K562 (cell line): ENCODE results near the gene MDC1. TPM values are rescaled to one million over a fixed set of nuclear protein-coding genes. Genes with fewer than 3 reads are reported as not detected.

Experiments used
- ARHGAP35 ChIP-seq: fragments of 450-650 bp; IDR thresholded peaks from 2 replicates; pipeline ENCODE4 v1.6.1; 2018; ENCODE audit not compliant: partially characterized antibody
- ARID1B ChIP-seq: fragments of 450-650 bp; IDR thresholded peaks from 2 replicates; pipeline ENCODE4 v1.6.1; 2016; ENCODE audit warnings: antibody characterized with exemption, mild to moderate bottlenecking, inconsistent platforms
- ATF7 ChIP-seq: fragments of 450-650 bp; IDR thresholded peaks from 2 replicates; pipeline ENCODE4 v1.7.1; 2014; ENCODE audit warnings: mild to moderate bottlenecking, moderate library complexity
- CEBPB ChIP-seq: fragments of 450-650 bp; IDR thresholded peaks from 2 replicates; pipeline ENCODE4 v1.6.1; 2016; ENCODE audit warnings: missing genetic modification characterization, missing compliant biosample characterization
- CREB1 ChIP-seq, 2 experiments: sonication (generic) in 1 of 2; formaldehyde crosslinking in 1 of 2; IDR thresholded peaks; 2 replicates each; pipeline versions ENCODE4 v1.6.1 to v1.8.0; 2012 to 2022; ENCODE audit warnings: inconsistent platforms in 1 of 2, mild to moderate bottlenecking in 1 of 2, missing genetic modification reagents in 1 of 2, moderate library complexity in 1 of 2
- HMGN3 ChIP-seq: IDR thresholded peaks from 2 replicates; pipeline ENCODE4 v1.6.1; 2011; ENCODE audit warnings: borderline replicate concordance, low read depth, mild to moderate bottlenecking, mixed read lengths, low read length; ENCODE audit not compliant: insufficient read length; ENCODE audit errors: extremely low read depth
- HNRNPL ChIP-seq: fragments of 200-400 bp; formaldehyde crosslinking; IDR thresholded peaks from 2 replicates; pipeline ENCODE4 v1.6.1; 2017; ENCODE audit warnings: low read depth, mild to moderate bottlenecking, low read length
- ILF3 ChIP-seq: fragments of 450-650 bp; IDR thresholded peaks from 2 replicates; pipeline ENCODE4 v1.6.1; 2018; ENCODE audit warnings: antibody characterized with exemption, mild to moderate bottlenecking, moderate library complexity, borderline replicate concordance
- PRPF4 ChIP-seq: fragments of 200-400 bp; formaldehyde crosslinking; IDR thresholded peaks from one replicate; pipeline ENCODE4 v1.6.1; 2017; ENCODE audit warnings: low read length, low read depth, mild to moderate bottlenecking; ENCODE audit not compliant: insufficient read depth, poor library complexity, severe bottlenecking
- RAD21 ChIP-seq, 2 experiments: fragments of 250-450 bp in 1 of 2; fragments of 450-650 bp in 1 of 2; sonication (Bioruptor Pico) in 1 of 2; formaldehyde crosslinking in 1 of 2; IDR thresholded peaks in 1 of 2; conservative IDR thresholded peaks in 1 of 2; 2 replicates each; pipeline versions ENCODE4 v1.4.0 to v1.8.0; 2020 to 2022; ENCODE audit warnings: mild to moderate bottlenecking in 2 of 2, moderate library complexity in 1 of 2
- ZKSCAN1 ChIP-seq: fragments of 150-350 bp; IDR thresholded peaks from 2 replicates; pipeline ENCODE4 v1.6.1; 2016; ENCODE audit warnings: low read depth, low read length
- polyA plus RNA-seq, 8 experiments: library from polyadenylated mRNA; depleted of rRNA in 4 of 8; stranded (reverse) in 5 of 8; unstranded in 3 of 8; fragments of >200 nt; fragmentation: Nextera tagmentation in 2 of 8; fragmentation: Illumina TruSeq in 1 of 8; extraction: Ambion mirVana in 2 of 8; extraction: Trizol in 1 of 8; gene quantifications; 2 replicates each; pipeline versions ENCODE4 v1.2.1 to v1.2.3, GENCODE V29; 2011 to 2014; ENCODE audit warnings: inconsistent platforms in 1 of 8, missing spikeins in 1 of 8
- total RNA-seq, 7 experiments: library from RNA; depleted of rRNA in 6 of 7; stranded (reverse); fragments of >200 nt in 6 of 7; fragmentation: Illumina TruSeq in 2 of 7; extraction: Trizol in 2 of 7; gene quantifications; 2 replicates each; pipeline versions ENCODE4 v1.2.1 to v1.2.3, GENCODE V29; 2011 to 2021; ENCODE audit warnings: low replicate concordance in 1 of 7
- TF ChIP-seq, protein P1 (sequence below): sonication (generic); formaldehyde crosslinking; IDR thresholded peaks from 2 replicates; pipeline ENCODE4 v1.8.1; 2023; ENCODE audit warnings: mild to moderate bottlenecking, missing genetic modification reagents
- TF ChIP-seq, protein P2 (sequence below): fragments of 250-450 bp; sonication (Bioruptor Pico); IDR thresholded peaks from 2 replicates; pipeline ENCODE4 v1.5.0; 2021
- TF ChIP-seq, protein P3 (sequence below): fragments of 250-450 bp; sonication (Bioruptor Pico); IDR thresholded peaks from 2 replicates; pipeline ENCODE4 v1.8.0; 2021; ENCODE audit warnings: borderline replicate concordance, mild to moderate bottlenecking, moderate library complexity; ENCODE audit not compliant: poor library complexity, severe bottlenecking
- TF ChIP-seq, protein P4 (sequence below), 3 experiments: IDR thresholded peaks in 2 of 3; conservative IDR thresholded peaks in 1 of 3; 2 replicates each; pipeline ENCODE4 v1.5.1; 2011 to 2012; ENCODE audit warnings: low read length in 3 of 3, mild to moderate bottlenecking in 3 of 3, control low read depth in 2 of 3, improper control_type of control experiment in 1 of 3, inconsistent platforms in 1 of 3, low read depth in 1 of 3, mixed read lengths in 1 of 3, moderate library complexity in 1 of 3; ENCODE audit not compliant: insufficient read depth in 2 of 3
- TF ChIP-seq, protein P5 (sequence below): fragments of 450-650 bp; formaldehyde crosslinking; conservative IDR thresholded peaks from 2 replicates; pipeline ENCODE4 v1.4.0; 2022; ENCODE audit warnings: mild to moderate bottlenecking, missing genetic modification characterization
- TF ChIP-seq, protein P6 (sequence below): fragments of 250-450 bp; sonication (Bioruptor Pico); IDR thresholded peaks from 2 replicates; pipeline ENCODE4 v1.9.0; 2021; ENCODE audit warnings: mild to moderate bottlenecking

MDC1 gene
- total and polyA plus RNA-seq, 9 of the 15 experiments (the other 6 are each of a cell fraction or from before 2014, with no cell fraction given), result 8.2 to 114 (median 20.0) TPM

DNA sequence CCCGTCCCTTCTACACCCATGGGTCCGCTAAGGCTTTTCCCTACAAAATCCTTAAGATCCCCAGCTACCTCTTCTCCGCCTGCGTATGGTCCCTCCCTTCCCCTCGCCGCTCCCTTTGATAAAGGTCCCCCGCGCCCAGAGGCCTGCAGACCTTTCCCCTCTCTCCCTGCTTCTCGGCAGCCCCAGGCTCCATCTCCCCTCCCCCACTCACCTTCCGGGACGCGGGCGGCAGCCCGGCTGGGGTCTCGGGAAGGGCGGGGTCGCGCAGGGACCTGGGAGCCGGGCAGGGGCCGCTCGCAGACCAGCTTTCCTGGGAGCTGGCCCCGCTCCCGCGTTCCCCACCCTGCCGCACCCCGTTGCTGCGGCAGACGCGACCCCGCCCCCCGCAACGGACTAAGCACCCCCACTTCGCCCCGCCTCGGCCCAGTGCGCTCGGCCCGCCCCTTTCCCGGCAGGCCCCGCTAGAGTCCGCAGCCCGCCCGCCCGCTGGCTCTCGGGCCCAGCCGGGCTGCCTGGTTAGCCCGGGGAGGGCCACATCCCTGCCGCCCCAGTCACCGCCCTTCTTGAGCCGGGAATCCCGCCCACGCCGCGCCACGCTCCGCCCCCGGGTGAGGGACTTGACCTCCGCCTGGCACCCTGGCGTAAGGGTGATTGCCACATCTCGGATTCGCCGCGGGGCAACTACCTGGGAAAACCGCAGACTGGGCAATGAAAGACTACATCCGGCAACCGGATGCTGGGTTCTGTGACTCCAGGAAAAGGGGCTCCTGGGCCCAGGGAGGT, 25.4 kb upstream of the MDC1 start, which contains the start of gene FLOT1 (continued):
- TF ChIP-seq, protein P1, sequence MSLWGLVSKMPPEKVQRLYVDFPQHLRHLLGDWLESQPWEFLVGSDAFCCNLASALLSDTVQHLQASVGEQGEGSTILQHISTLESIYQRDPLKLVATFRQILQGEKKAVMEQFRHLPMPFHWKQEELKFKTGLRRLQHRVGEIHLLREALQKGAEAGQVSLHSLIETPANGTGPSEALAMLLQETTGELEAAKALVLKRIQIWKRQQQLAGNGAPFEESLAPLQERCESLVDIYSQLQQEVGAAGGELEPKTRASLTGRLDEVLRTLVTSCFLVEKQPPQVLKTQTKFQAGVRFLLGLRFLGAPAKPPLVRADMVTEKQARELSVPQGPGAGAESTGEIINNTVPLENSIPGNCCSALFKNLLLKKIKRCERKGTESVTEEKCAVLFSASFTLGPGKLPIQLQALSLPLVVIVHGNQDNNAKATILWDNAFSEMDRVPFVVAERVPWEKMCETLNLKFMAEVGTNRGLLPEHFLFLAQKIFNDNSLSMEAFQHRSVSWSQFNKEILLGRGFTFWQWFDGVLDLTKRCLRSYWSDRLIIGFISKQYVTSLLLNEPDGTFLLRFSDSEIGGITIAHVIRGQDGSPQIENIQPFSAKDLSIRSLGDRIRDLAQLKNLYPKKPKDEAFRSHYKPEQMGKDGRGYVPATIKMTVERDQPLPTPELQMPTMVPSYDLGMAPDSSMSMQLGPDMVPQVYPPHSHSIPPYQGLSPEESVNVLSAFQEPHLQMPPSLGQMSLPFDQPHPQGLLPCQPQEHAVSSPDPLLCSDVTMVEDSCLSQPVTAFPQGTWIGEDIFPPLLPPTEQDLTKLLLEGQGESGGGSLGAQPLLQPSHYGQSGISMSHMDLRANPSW (CRISPR knock-in tag), result no peak
- TF ChIP-seq HNRNPL (peak; percentile 98), ARHGAP35 (no peak), ATF7 (peak; percentile 56; the same call in 1 of the 2 replicates), RAD21 (CRISPR knock-in tag; conservative IDR thresholded peaks at IDR 0.05 in 1 of 2, IDR thresholded peaks at IDR 0.05 in 1 of 2) (peak in 1 of 2 experiments; percentile 41; a peak in 3 of 4 replicates), HMGN3 (peak; percentile 99), CREB1 (IDR thresholded peaks at IDR 0.05) (no peak; the same call in none of the 2 replicates), CREB1 (CRISPR knock-in tag; IDR thresholded peaks at IDR 0.05) (peak; percentile 56; the same call in 1 of the 2 replicates), PRPF4 (peak; percentile 52), ILF3 (no peak; the same call in 1 of the 2 replicates), CEBPB (tag) (peak; percentile 96), ZKSCAN1 (peak; percentile 26; the same call in 1 of the 2 replicates), ARID1B (peak; percentile 55)
- TF ChIP-seq, protein P2, sequence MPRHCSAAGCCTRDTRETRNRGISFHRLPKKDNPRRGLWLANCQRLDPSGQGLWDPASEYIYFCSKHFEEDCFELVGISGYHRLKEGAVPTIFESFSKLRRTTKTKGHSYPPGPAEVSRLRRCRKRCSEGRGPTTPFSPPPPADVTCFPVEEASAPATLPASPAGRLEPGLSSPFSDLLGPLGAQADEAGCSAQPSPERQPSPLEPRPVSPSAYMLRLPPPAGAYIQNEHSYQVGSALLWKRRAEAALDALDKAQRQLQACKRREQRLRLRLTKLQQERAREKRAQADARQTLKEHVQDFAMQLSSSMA (CRISPR knock-in tag), result peak; percentile 18; the same call in 1 of the 2 replicates
- TF ChIP-seq, protein P3, sequence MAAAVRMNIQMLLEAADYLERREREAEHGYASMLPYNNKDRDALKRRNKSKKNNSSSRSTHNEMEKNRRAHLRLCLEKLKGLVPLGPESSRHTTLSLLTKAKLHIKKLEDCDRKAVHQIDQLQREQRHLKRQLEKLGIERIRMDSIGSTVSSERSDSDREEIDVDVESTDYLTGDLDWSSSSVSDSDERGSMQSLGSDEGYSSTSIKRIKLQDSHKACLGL (CRISPR knock-in tag), result no peak
- TF ChIP-seq, protein P4, sequence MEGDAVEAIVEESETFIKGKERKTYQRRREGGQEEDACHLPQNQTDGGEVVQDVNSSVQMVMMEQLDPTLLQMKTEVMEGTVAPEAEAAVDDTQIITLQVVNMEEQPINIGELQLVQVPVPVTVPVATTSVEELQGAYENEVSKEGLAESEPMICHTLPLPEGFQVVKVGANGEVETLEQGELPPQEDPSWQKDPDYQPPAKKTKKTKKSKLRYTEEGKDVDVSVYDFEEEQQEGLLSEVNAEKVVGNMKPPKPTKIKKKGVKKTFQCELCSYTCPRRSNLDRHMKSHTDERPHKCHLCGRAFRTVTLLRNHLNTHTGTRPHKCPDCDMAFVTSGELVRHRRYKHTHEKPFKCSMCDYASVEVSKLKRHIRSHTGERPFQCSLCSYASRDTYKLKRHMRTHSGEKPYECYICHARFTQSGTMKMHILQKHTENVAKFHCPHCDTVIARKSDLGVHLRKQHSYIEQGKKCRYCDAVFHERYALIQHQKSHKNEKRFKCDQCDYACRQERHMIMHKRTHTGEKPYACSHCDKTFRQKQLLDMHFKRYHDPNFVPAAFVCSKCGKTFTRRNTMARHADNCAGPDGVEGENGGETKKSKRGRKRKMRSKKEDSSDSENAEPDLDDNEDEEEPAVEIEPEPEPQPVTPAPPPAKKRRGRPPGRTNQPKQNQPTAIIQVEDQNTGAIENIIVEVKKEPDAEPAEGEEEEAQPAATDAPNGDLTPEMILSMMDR (IDR thresholded peaks at IDR 0.05 in 2 of 3, conservative IDR thresholded peaks at IDR 0.05 in 1 of 3; ENCODE audit: insufficient read depth in 2 of 3, low read depth in 1 of 3, low read length in 3 of 3), result 0 out of 6 replicates have a peak, but pooled peaks of 1 of the 3 experiments have one; percentile 2
- TF ChIP-seq, protein P5, sequence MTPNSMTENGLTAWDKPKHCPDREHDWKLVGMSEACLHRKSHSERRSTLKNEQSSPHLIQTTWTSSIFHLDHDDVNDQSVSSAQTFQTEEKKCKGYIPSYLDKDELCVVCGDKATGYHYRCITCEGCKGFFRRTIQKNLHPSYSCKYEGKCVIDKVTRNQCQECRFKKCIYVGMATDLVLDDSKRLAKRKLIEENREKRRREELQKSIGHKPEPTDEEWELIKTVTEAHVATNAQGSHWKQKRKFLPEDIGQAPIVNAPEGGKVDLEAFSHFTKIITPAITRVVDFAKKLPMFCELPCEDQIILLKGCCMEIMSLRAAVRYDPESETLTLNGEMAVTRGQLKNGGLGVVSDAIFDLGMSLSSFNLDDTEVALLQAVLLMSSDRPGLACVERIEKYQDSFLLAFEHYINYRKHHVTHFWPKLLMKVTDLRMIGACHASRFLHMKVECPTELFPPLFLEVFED, result peak; percentile 95
- TF ChIP-seq, protein P6, sequence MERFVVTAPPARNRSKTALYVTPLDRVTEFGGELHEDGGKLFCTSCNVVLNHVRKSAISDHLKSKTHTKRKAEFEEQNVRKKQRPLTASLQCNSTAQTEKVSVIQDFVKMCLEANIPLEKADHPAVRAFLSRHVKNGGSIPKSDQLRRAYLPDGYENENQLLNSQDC (CRISPR knock-in tag), result 0 out of 2 replicates have a peak, but pooled peaks have one; percentile 45
